Measurements from ENCODE around the gene KDR. TPM values are rescaled to one million over a fixed set of nuclear protein-coding genes. Genes with fewer than 3 reads are reported as not detected.

KDR gene
- polyA plus RNA-seq, 1 of the 3 experiments (the other 2 are of a cell fraction), result not detected

DNA sequence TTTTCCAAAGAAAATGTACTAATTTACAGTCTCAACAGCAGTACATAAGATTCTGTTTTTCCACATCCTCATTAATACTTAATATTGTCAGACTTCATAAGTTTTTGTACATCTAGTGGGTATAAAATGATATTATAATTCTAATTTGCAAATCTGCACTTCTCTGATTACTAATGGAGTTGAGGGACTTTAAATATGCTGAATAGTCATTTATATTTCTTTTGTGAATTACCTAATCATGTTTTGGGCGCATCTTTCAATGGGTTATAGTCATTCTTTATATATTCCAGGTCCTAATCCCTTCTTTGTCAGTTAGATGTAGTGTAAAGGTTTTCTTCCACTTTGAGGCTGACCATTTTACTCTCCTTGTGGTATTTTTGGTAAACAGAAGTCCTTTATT is 96.1 kb downstream of the KDR start:
- POLR2A ChIA-PET, result no interaction called here
- Histone ChIP-seq H3K9me2 (no peaks in the 10 kb centered on the region), H3K79me2 (ENCODE audit: insufficient read depth) (no peaks in the 10 kb centered on the region), H3K27ac (ENCODE audit: low read depth in 2 of 2, low read length in 1 of 2) (no peak overlapping the region), H3K4me2 (no peak overlapping the region), H3K27me3 (ENCODE audit: insufficient read depth) (no peaks in the 10 kb centered on the region), H3K4me3 (ENCODE audit: low read depth in 2 of 2, low read length in 1 of 2) (no peak overlapping the region), H3K4me1 (ENCODE audit: control insufficient read depth in 1 of 2, insufficient read depth in 2 of 2, low read depth in 1 of 2, low read length in 1 of 2) (peaks cover 0 to 3% of the 10 kb centered on the region in 2 experiments; a peak in 1 of 4 replicates), H3K36me3 (replicated peaks in 1 of 2; ENCODE audit: control insufficient read depth in 1 of 2, insufficient read depth in 2 of 2, low read length in 1 of 2) (no peaks in the 10 kb centered on the region), H2AFZ (ENCODE audit: low read depth) (no peak overlapping the region), H4K20me1 (ENCODE audit: insufficient read depth) (no peaks in the 10 kb centered on the region), H3F3A (replicated peaks; ENCODE audit: insufficient read depth) (no peaks in the 10 kb centered on the region), H3K9ac (no peak overlapping the region), H3K9me3 (no peaks in the 10 kb centered on the region)
- 11% methylated on average over 1 of the region's 1 CpG for WGBS (ENCODE audit: low lambda C conversion rate)
- no peak for DNase-seq
- no peak for TF ChIP-seq MEF2A (IDR thresholded peaks at IDR 0.05; ENCODE audit: borderline replicate concordance, low read depth)
- TF ChIP-seq TEAD4 (IDR thresholded peaks at IDR 0.05; ENCODE audit: borderline replicate concordance, insufficient read depth), result no peak
- TF ChIP-seq EP300 (IDR thresholded peaks at IDR 0.05; ENCODE audit: borderline replicate concordance in 1 of 2, low read depth in 1 of 2, low read length in 1 of 2), result no peak
- TF ChIP-seq, protein P1, sequence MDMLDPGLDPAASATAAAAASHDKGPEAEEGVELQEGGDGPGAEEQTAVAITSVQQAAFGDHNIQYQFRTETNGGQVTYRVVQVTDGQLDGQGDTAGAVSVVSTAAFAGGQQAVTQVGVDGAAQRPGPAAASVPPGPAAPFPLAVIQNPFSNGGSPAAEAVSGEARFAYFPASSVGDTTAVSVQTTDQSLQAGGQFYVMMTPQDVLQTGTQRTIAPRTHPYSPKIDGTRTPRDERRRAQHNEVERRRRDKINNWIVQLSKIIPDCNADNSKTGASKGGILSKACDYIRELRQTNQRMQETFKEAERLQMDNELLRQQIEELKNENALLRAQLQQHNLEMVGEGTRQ (IDR thresholded peaks at IDR 0.05; ENCODE audit: borderline replicate concordance, low read depth, low read length), result no peak
- TF ChIP-seq CTCF (IDR thresholded peaks at IDR 0.05), result no peak
- TF ChIP-seq, protein P2, sequence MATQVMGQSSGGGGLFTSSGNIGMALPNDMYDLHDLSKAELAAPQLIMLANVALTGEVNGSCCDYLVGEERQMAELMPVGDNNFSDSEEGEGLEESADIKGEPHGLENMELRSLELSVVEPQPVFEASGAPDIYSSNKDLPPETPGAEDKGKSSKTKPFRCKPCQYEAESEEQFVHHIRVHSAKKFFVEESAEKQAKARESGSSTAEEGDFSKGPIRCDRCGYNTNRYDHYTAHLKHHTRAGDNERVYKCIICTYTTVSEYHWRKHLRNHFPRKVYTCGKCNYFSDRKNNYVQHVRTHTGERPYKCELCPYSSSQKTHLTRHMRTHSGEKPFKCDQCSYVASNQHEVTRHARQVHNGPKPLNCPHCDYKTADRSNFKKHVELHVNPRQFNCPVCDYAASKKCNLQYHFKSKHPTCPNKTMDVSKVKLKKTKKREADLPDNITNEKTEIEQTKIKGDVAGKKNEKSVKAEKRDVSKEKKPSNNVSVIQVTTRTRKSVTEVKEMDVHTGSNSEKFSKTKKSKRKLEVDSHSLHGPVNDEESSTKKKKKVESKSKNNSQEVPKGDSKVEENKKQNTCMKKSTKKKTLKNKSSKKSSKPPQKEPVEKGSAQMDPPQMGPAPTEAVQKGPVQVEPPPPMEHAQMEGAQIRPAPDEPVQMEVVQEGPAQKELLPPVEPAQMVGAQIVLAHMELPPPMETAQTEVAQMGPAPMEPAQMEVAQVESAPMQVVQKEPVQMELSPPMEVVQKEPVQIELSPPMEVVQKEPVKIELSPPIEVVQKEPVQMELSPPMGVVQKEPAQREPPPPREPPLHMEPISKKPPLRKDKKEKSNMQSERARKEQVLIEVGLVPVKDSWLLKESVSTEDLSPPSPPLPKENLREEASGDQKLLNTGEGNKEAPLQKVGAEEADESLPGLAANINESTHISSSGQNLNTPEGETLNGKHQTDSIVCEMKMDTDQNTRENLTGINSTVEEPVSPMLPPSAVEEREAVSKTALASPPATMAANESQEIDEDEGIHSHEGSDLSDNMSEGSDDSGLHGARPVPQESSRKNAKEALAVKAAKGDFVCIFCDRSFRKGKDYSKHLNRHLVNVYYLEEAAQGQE (IDR thresholded peaks at IDR 0.05; ENCODE audit: low read depth, low read length), result no peak
- TF ChIP-seq RFX5 (IDR thresholded peaks at IDR 0.05; ENCODE audit: low read length), result no peak
- no peak for TF ChIP-seq JUND (IDR thresholded peaks at IDR 0.05)
- TF ChIP-seq FOXJ3 (CRISPR knock-in tag; IDR thresholded peaks at IDR 0.05), result no peak
- no peak for TF ChIP-seq ELF1 (IDR thresholded peaks at IDR 0.05)
- no peak for TF ChIP-seq NFIC (IDR thresholded peaks at IDR 0.05; ENCODE audit: borderline replicate concordance)
- CTCF ChIA-PET, result interaction anchor here (1.1 kb wide), 1 partner anchor 23 kb away, joined by 3 read pairs; no protein-coding TSS in a partner anchor

Small RNAs within 50 kb of the gene (small RNA-seq; reads per million reads assigned to genes)
- gene RN7SL424P (0 reads per million in 7 experiments), gene RNU6-410P (0 reads per million in 7 experiments)

Other genes with a start within 250 kb of the KDR start
- gene SRD5A3, start 220.6 kb upstream of the KDR start, polyA plus RNA-seq (2012; rRNA removed), result 5.1 TPM in 2 replicates

All from SK-N-SH (cell line).